Stimulated activated effector memory CD8-positive, alpha-beta T cell treated with anti-CD3 and anti-CD28 coated beads, Interleukin-12 subunit alpha, Interleukin-12 subunit beta, amount 100 ng/mL, for 72 hours (primary cell): ENCODE measurements around the gene HDAC10.

Experiments used
- ATAC-seq: fragments of 150-1000 bp; cut with Tn5 transposase; 2 replicates; pipeline ENCODE4 v1.10.0; 2021
- DNase-seq, 2 donors: peaks; one replicate each; pipeline ENCODE4 v3.0.0; 2021 to 2022; ENCODE audit warnings: low spot score in 2 of 2
- H3K27ac Mint-ChIP-seq: one replicate; pipeline ENCODE4 v1.8.0; 2022; ENCODE audit warnings: mild to moderate bottlenecking, mixed read lengths
- H3K36me3 Mint-ChIP-seq: one replicate; pipeline ENCODE4 v1.8.0; 2022; ENCODE audit warnings: mild to moderate bottlenecking, mixed read lengths
- H3K4me1 Mint-ChIP-seq: one replicate; pipeline ENCODE4 v1.8.0; 2022; ENCODE audit warnings: mixed read lengths
- H3K4me3 Mint-ChIP-seq: one replicate; pipeline ENCODE4 v1.8.0; 2022; ENCODE audit warnings: mild to moderate bottlenecking, mixed read lengths
- H3K9me3 Mint-ChIP-seq: one replicate; pipeline ENCODE4 v1.8.0; 2022; ENCODE audit warnings: mixed read lengths

Gene HDAC10

GRCh38 chr22:50202130-50202666 is 48.9 kb downstream of the HDAC10 start:
- H3K4me3 Mint-ChIP-seq = peak overlapping the region; percentile 73
- H3K27ac Mint-ChIP-seq = peak overlapping the region; percentile 82
- DNase-seq (no peak), ATAC-seq (no peak)
- H3K36me3 Mint-ChIP-seq = peaks cover 62% of the 10 kb centered on the region
- peaks cover 36% of the 10 kb centered on the region for H3K4me1 Mint-ChIP-seq
- no peaks in the 10 kb centered on the region for H3K9me3 Mint-ChIP-seq

GRCh38 chr22:50201191-50202129 is 49.6 kb downstream of the HDAC10 start:
- Mint-ChIP-seq H3K27ac (peak overlapping the region; percentile 82), H3K4me1 (peaks cover 36% of the 10 kb centered on the region), H3K9me3 (no peaks in the 10 kb centered on the region), H3K36me3 (peaks cover 66% of the 10 kb centered on the region), H3K4me3 (peak overlapping the region; percentile 73)
- ATAC-seq (peak; percentile 51), DNase-seq (no peak)

GRCh38 chr22:50200461-50201190 is 50.4 kb downstream of the HDAC10 start, which contains the start of gene SELENOO:
Gene SELENOO (plus strand): TSS chr22:50201011. CDS start chr22:50201037, 26 bp downstream.
- Mint-ChIP-seq H3K9me3 (no peaks in the 10 kb centered on the region), H3K36me3 (peaks cover 69% of the 10 kb centered on the region), H3K4me3 (peak within 1 kb of the TSS; percentile 73), H3K27ac (peak within 1 kb of the TSS; percentile 82), H3K4me1 (peaks cover 36% of the 10 kb centered on the region)
- ATAC-seq = peak; percentile 91
- DNase-seq = peak; percentile 81 to 93

- DNase-seq (no peak), ATAC-seq (peak; percentile 1)
- Mint-ChIP-seq H3K4me3 (peak overlapping the region; percentile 67), H3K4me1 (peaks cover 31% of the 10 kb centered on the region), H3K27ac (peak overlapping the region; percentile 43), H3K36me3 (peaks cover 70% of the 10 kb centered on the region), H3K9me3 (no peaks in the 10 kb centered on the region)
These were observed 51.1 kb downstream of the HDAC10 start for GRCh38 chr22:50199829-50200460.

GRCh38 chr22:50199251-50199721 is 51.8 kb downstream of the HDAC10 start:
- peaks cover 27% of the 10 kb centered on the region for H3K4me1 Mint-ChIP-seq
- peak overlapping the region; percentile 43 for H3K27ac Mint-ChIP-seq
- peak overlapping the region; percentile 67 for H3K4me3 Mint-ChIP-seq
- no peaks in the 10 kb centered on the region for H3K9me3 Mint-ChIP-seq
- H3K36me3 Mint-ChIP-seq = peaks cover 73% of the 10 kb centered on the region
- DNase-seq (no peak), ATAC-seq (no peak)

- peak overlapping the region; percentile 67 for H3K4me3 Mint-ChIP-seq
- H3K4me1 Mint-ChIP-seq = peaks cover 21% of the 10 kb centered on the region
- no peak overlapping the region for H3K27ac Mint-ChIP-seq
- H3K36me3 Mint-ChIP-seq = peaks cover 72% of the 10 kb centered on the region
- no peak for DNase-seq
- ATAC-seq = no peak
- H3K9me3 Mint-ChIP-seq = no peaks in the 10 kb centered on the region
These were observed 52.4 kb downstream of the HDAC10 start for GRCh38 chr22:50198624-50199017.

- DNase-seq (no peak), ATAC-seq (no peak)
- no peak overlapping the region for H3K27ac Mint-ChIP-seq
- peaks cover 19% of the 10 kb centered on the region for H3K4me1 Mint-ChIP-seq
- no peaks in the 10 kb centered on the region for H3K9me3 Mint-ChIP-seq
- H3K4me3 Mint-ChIP-seq = no peak overlapping the region
- H3K36me3 Mint-ChIP-seq = peaks cover 66% of the 10 kb centered on the region
These were observed 53.0 kb downstream of the HDAC10 start for GRCh38 chr22:50197856-50198623.

- DNase-seq = no peak
These were observed 53.9 kb downstream of the HDAC10 start for GRCh38 chr22:50197000-50197800.

GRCh38 chr22:50196256-50196655 is 54.8 kb downstream of the HDAC10 start:
- DNase-seq = no peak
- Mint-ChIP-seq H3K4me1 (peaks cover 27% of the 10 kb centered on the region), H3K9me3 (no peaks in the 10 kb centered on the region), H3K36me3 (peaks cover 72% of the 10 kb centered on the region), H3K4me3 (no peak overlapping the region), H3K27ac (no peak overlapping the region)
- no peak for ATAC-seq

More at GRCh38 chr22:50197000-50197800, 53.9 kb downstream of the HDAC10 start:
- no peak for ATAC-seq
- no peak overlapping the region for H3K27ac Mint-ChIP-seq
- H3K4me1 Mint-ChIP-seq = peaks cover 22% of the 10 kb centered on the region
- H3K36me3 Mint-ChIP-seq = peaks cover 65% of the 10 kb centered on the region
- H3K4me3 Mint-ChIP-seq = no peak overlapping the region
- H3K9me3 Mint-ChIP-seq = no peaks in the 10 kb centered on the region
